Measurements from ENCODE around the gene S100B.

DNA sequence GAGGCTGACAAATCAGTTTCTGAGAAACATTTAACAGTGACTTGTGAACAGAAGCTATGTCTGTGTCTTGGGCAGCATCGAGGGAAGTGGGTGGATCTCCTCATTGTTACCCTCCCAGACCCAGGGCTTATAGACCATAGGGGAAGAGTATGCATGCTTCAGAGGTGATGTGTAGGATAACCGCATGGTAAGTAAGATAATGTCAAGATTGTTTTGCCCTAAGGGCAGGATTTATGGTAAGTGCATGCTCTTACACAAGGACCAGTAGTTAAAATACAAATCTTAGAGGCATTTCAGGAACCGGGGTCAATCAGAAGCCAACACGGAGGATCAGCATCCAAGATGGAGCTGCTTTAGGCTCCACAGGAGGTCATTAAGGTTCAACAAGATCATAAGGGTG is 22.8 kb upstream of the S100B start:
- TF ChIP-seq, protein P1, sequence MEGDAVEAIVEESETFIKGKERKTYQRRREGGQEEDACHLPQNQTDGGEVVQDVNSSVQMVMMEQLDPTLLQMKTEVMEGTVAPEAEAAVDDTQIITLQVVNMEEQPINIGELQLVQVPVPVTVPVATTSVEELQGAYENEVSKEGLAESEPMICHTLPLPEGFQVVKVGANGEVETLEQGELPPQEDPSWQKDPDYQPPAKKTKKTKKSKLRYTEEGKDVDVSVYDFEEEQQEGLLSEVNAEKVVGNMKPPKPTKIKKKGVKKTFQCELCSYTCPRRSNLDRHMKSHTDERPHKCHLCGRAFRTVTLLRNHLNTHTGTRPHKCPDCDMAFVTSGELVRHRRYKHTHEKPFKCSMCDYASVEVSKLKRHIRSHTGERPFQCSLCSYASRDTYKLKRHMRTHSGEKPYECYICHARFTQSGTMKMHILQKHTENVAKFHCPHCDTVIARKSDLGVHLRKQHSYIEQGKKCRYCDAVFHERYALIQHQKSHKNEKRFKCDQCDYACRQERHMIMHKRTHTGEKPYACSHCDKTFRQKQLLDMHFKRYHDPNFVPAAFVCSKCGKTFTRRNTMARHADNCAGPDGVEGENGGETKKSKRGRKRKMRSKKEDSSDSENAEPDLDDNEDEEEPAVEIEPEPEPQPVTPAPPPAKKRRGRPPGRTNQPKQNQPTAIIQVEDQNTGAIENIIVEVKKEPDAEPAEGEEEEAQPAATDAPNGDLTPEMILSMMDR (IDR thresholded peaks at IDR 0.05 in 2 of 3, conservative IDR thresholded peaks at IDR 0.05 in 1 of 3; ENCODE audit: insufficient read depth in 2 of 3, low read depth in 1 of 3, low read length in 3 of 3) = no peak
- TF ChIP-seq RAD21 (CRISPR knock-in tag; conservative IDR thresholded peaks at IDR 0.05 in 1 of 2, IDR thresholded peaks at IDR 0.05 in 1 of 2) = no peak
- TF ChIP-seq POLR2AphosphoS5 (IDR thresholded peaks at IDR 0.05; ENCODE audit: control insufficient read depth, insufficient read depth, low read depth, low read length) = no peak
- TF ChIP-seq ZFP1 (CRISPR knock-in tag; IDR thresholded peaks at IDR 0.05) = no peak
- TF ChIP-seq, protein P2, sequence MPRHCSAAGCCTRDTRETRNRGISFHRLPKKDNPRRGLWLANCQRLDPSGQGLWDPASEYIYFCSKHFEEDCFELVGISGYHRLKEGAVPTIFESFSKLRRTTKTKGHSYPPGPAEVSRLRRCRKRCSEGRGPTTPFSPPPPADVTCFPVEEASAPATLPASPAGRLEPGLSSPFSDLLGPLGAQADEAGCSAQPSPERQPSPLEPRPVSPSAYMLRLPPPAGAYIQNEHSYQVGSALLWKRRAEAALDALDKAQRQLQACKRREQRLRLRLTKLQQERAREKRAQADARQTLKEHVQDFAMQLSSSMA (CRISPR knock-in tag; IDR thresholded peaks at IDR 0.05) = no peak
- TF ChIP-seq KLF13 (tag; IDR thresholded peaks at IDR 0.05; ENCODE audit: borderline replicate concordance, low read depth) = no peak
- TF ChIP-seq XRCC4 (IDR thresholded peaks at IDR 0.05; ENCODE audit: extremely low read depth, insufficient read depth, insufficient read length) = no peak
- no peak for TF ChIP-seq FOXK1 (CRISPR knock-in tag; IDR thresholded peaks at IDR 0.05; ENCODE audit: borderline replicate concordance)
- TF ChIP-seq, protein P3, sequence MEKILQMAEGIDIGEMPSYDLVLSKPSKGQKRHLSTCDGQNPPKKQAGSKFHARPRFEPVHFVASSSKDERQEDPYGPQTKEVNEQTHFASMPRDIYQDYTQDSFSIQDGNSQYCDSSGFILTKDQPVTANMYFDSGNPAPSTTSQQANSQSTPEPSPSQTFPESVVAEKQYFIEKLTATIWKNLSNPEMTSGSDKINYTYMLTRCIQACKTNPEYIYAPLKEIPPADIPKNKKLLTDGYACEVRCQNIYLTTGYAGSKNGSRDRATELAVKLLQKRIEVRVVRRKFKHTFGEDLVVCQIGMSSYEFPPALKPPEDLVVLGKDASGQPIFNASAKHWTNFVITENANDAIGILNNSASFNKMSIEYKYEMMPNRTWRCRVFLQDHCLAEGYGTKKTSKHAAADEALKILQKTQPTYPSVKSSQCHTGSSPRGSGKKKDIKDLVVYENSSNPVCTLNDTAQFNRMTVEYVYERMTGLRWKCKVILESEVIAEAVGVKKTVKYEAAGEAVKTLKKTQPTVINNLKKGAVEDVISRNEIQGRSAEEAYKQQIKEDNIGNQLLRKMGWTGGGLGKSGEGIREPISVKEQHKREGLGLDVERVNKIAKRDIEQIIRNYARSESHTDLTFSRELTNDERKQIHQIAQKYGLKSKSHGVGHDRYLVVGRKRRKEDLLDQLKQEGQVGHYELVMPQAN (IDR thresholded peaks at IDR 0.05; ENCODE audit: borderline replicate concordance) = no peak

Data from K562 (cell line).